ENCODE data around the gene CSTF3.

DNA sequence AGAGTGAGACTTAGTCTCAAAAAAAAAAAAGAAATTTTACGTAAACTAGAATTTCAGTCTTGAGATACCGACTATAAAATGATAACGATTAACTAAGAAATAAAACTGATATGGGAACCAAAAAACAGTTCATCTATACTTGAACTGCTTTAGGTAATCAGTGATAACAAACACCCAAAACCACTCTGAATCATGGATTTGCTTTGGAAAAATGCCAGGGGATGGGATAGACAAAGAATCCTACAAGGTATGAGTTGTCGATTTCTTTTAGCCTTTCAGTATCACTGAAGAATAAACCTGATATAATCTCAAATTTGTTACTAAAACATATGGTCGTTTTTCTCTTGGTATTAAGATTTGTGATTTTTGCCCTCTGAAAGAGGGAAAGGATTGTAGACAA is 13.7 kb downstream of the CSTF3 start:
- TF ChIP-seq, protein P1, sequence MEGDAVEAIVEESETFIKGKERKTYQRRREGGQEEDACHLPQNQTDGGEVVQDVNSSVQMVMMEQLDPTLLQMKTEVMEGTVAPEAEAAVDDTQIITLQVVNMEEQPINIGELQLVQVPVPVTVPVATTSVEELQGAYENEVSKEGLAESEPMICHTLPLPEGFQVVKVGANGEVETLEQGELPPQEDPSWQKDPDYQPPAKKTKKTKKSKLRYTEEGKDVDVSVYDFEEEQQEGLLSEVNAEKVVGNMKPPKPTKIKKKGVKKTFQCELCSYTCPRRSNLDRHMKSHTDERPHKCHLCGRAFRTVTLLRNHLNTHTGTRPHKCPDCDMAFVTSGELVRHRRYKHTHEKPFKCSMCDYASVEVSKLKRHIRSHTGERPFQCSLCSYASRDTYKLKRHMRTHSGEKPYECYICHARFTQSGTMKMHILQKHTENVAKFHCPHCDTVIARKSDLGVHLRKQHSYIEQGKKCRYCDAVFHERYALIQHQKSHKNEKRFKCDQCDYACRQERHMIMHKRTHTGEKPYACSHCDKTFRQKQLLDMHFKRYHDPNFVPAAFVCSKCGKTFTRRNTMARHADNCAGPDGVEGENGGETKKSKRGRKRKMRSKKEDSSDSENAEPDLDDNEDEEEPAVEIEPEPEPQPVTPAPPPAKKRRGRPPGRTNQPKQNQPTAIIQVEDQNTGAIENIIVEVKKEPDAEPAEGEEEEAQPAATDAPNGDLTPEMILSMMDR (IDR thresholded peaks at IDR 0.05), result no peak
- TF ChIP-seq EP300 (IDR thresholded peaks at IDR 0.05), result no peak

All from tibial nerve (tissue), 4 donors.